Smooth muscle cell (in vitro differentiated cells): ENCODE measurements around the gene TSC1. TPM values are rescaled to one million over a fixed set of nuclear protein-coding genes. Genes with fewer than 3 reads are reported as not detected.

Source experiments
- DNase-seq: peaks from one replicate; lab custom pipeline; 2025; ENCODE audit not compliant: unreplicated experiment; lab: John Stamatoyannopoulos, UW
- H2AFZ ChIP-seq: fragments of 200-600 bp; sonication (generic); 2 replicates; pipeline ENCODE4 v1.6.0; 2016; ENCODE audit warnings: antibody characterized with exemption, low read depth, mild to moderate bottlenecking
- H3F3A ChIP-seq: fragments of 200-600 bp; sonication (generic); 2 replicates; pipeline ENCODE4 v1.6.0; 2017; ENCODE audit warnings: antibody characterized with exemption, low read depth
- H3K27ac ChIP-seq: fragments of 200-600 bp; sonication (generic); 2 replicates; pipeline ENCODE4 v1.5.1; 2016; ENCODE audit warnings: low read depth, mild to moderate bottlenecking
- H3K27me3 ChIP-seq: fragments of 200-600 bp; sonication (generic); 2 replicates; pipeline ENCODE4 v1.6.1; 2016; ENCODE audit warnings: low read depth, mild to moderate bottlenecking
- H3K36me3 ChIP-seq: fragments of 200-600 bp; sonication (generic); 2 replicates; pipeline ENCODE4 v1.5.1; 2016; ENCODE audit warnings: low read depth
- H3K4me1 ChIP-seq: fragments of 200-600 bp; sonication (generic); 2 replicates; pipeline ENCODE4 v1.5.1; 2016; ENCODE audit warnings: low read depth
- H3K4me2 ChIP-seq: fragments of 200-600 bp; sonication (generic); 2 replicates; pipeline ENCODE4 v1.6.0; 2016; ENCODE audit warnings: mild to moderate bottlenecking
- H3K4me3 ChIP-seq: fragments of 200-600 bp; sonication (generic); 2 replicates; pipeline ENCODE4 v1.5.1; 2016; ENCODE audit warnings: mild to moderate bottlenecking
- H3K79me2 ChIP-seq: fragments of 200-600 bp; sonication (generic); 2 replicates; pipeline ENCODE4 v1.6.0; 2016; ENCODE audit warnings: low read depth, mild to moderate bottlenecking
- H3K9ac ChIP-seq: fragments of 200-600 bp; sonication (generic); 2 replicates; pipeline ENCODE4 v1.6.0; 2016; ENCODE audit warnings: low read depth
- H3K9me3 ChIP-seq: fragments of 200-600 bp; sonication (generic); replicated peaks from 2 replicates; pipeline ENCODE4 v1.5.1; 2016; ENCODE audit warnings: low read depth
- H4K20me1 ChIP-seq: fragments of 200-600 bp; sonication (generic); 2 replicates; pipeline ENCODE4 v1.6.0; 2016; ENCODE audit warnings: low read depth
- CTCF ChIP-seq: fragments of 200-600 bp; sonication (generic); IDR thresholded peaks from 2 replicates; pipeline ENCODE4 v1.5.1; 2017; ENCODE audit warnings: borderline replicate concordance, mild to moderate bottlenecking, antibody characterized with exemption; ENCODE audit not compliant: insufficient read depth, poor library complexity, severe bottlenecking
- WGBS: methylation state at CpG from one replicate; pipeline ENCODE4 v1.1.7; 2016; ENCODE audit warnings: low lambda C conversion rate; 5-methylcytosine and 5-hydroxymethylcytosine counted together
- polyA plus RNA-seq: library from polyadenylated mRNA; unstranded; fragments of >200 nt; fragmentation: Nextera tagmentation; extraction: Ambion mirVana; gene quantifications from 2 replicates; pipeline ENCODE4 v1.2.1, GENCODE V29; 2016
- total RNA-seq: library from RNA; depleted of rRNA; stranded (reverse); fragments of >200 nt; gene quantifications from 2 replicates; pipeline ENCODE4 v1.2.3, GENCODE V29; 2014

Gene TSC1
- total and polyA plus RNA-seq, 2 experiments from 2014 or later: 17.4 to 48.9 TPM

GRCh38 chr9:132903574-132904492, 40.6 kb downstream of the TSC1 start:
- 83% methylated on average over 13 of the region's 13 CpGs for WGBS
- no peaks in the 10 kb centered on the region for H3K79me2 ChIP-seq
- no peak overlapping the region for H2AFZ ChIP-seq
- no peaks in the 10 kb centered on the region for H4K20me1 ChIP-seq
- no peak overlapping the region for H3K9ac ChIP-seq
- H3K4me3 ChIP-seq: no peak overlapping the region
- no peaks in the 10 kb centered on the region for H3K9me3 ChIP-seq
- H3K36me3 ChIP-seq: no peaks in the 10 kb centered on the region
- H3K4me1 ChIP-seq: no peaks in the 10 kb centered on the region
- peaks cover 11% of the 10 kb centered on the region for H3F3A ChIP-seq
- no peak for DNase-seq
- no peak overlapping the region for H3K4me2 ChIP-seq
- no peak overlapping the region for H3K27ac ChIP-seq
- no peaks in the 10 kb centered on the region for H3K27me3 ChIP-seq
- no peak for TF ChIP-seq CTCF

- H4K20me1 ChIP-seq: no peaks in the 10 kb centered on the region
- no peaks in the 10 kb centered on the region for H3K27me3 ChIP-seq
- peaks cover 11% of the 10 kb centered on the region for H3F3A ChIP-seq
- peak; percentile 34 for DNase-seq
- peak; percentile 96 for TF ChIP-seq CTCF
- no peak overlapping the region for H3K27ac ChIP-seq
- peaks cover 6% of the 10 kb centered on the region for H3K36me3 ChIP-seq
- no peaks in the 10 kb centered on the region for H3K79me2 ChIP-seq
- no peaks in the 10 kb centered on the region for H3K4me1 ChIP-seq
- H2AFZ ChIP-seq: no peak overlapping the region
- 55% methylated on average over 11 of the region's 11 CpGs for WGBS
- no peaks in the 10 kb centered on the region for H3K9me3 ChIP-seq
- no peak overlapping the region for H3K4me2 ChIP-seq
- no peak overlapping the region for H3K9ac ChIP-seq
- H3K4me3 ChIP-seq: no peak overlapping the region
Measured at GRCh38 chr9:132901858-132902831, 42.3 kb downstream of the TSC1 start.

GRCh38 chr9:132898051-132898450, 46.4 kb downstream of the TSC1 start:
- WGBS: 97% methylated on average over 7 of the region's 7 CpGs
- no peaks in the 10 kb centered on the region for H3K9me3 ChIP-seq
- H3K4me3 ChIP-seq: no peak overlapping the region
- peaks cover 7% of the 10 kb centered on the region for H3K36me3 ChIP-seq
- no peak overlapping the region for H2AFZ ChIP-seq
- H3K9ac ChIP-seq: no peak overlapping the region
- H3F3A ChIP-seq: peaks cover 8% of the 10 kb centered on the region
- no peak overlapping the region for H3K27ac ChIP-seq
- no peak for TF ChIP-seq CTCF
- H3K27me3 ChIP-seq: no peaks in the 10 kb centered on the region
- no peaks in the 10 kb centered on the region for H3K4me1 ChIP-seq
- H3K4me2 ChIP-seq: no peak overlapping the region
- no peaks in the 10 kb centered on the region for H3K79me2 ChIP-seq
- no peaks in the 10 kb centered on the region for H4K20me1 ChIP-seq
- DNase-seq: no peak
